Measurements from ENCODE around the gene SEL1L. TPM values are rescaled to one million over a fixed set of nuclear protein-coding genes. Genes with fewer than 3 reads are reported as not detected.
"Not testable (repeated sequence)": the region's sequence is repeated elsewhere in the genome, so short reads cannot be mapped to it uniquely, and the experiment has no call there.

Gene SEL1L
- total RNA-seq, 1 experiment from 2014 or later, result 12.0 TPM

DNA sequence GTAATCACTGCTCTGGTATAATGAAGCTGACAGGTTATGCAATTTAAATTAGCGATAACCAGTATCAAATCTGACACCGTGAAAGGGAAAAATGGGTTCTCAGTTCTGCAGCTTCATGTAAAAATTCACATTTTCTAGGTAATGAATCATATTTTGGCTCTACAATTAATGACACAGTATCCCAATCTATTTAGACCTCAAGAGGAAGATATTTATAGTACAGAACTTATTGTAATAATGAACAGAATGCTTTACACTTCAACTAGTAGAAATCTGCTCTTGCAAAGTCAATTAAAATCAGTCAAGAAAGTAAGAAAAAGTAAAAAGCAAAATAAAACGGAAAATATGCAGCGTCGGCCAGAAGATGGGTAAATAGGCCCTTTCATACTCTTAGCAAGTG lies 24.3 kb downstream of the SEL1L start:
- H3K9me3 ChIP-seq, result no peaks in the 10 kb centered on the region
- H3K27me3 ChIP-seq, result no peaks in the 10 kb centered on the region
- H3K4me3 ChIP-seq, result no peak overlapping the region
- no peak for DNase-seq
- no peaks in the 10 kb centered on the region for H3K36me3 ChIP-seq

DNA sequence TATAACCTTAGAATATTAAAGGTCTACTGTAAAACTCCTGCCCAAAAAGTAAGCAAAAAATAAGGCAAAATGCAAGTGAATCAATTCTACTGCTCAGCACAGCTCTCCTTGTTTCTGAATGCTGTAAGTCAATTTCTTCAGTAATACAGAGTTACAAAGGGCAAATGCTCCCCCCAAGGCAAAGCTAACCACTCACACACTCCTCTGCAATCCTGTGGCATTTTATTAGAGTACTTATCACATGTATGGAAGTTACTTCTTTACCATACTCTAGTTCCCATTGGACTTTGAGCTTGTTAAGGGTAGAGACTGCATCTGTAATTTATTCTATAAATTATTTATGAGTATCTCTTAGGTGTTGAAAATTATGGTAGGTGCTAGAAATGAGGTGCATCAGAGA lies 27.2 kb downstream of the SEL1L start:
- Histone ChIP-seq H3K36me3 (no peaks in the 10 kb centered on the region; the same call in 1 of the 2 replicates), H3K27me3 (no peaks in the 10 kb centered on the region), H3K4me3 (no peak overlapping the region), H3K9me3 (no peaks in the 10 kb centered on the region)
- no peak for DNase-seq

DNA sequence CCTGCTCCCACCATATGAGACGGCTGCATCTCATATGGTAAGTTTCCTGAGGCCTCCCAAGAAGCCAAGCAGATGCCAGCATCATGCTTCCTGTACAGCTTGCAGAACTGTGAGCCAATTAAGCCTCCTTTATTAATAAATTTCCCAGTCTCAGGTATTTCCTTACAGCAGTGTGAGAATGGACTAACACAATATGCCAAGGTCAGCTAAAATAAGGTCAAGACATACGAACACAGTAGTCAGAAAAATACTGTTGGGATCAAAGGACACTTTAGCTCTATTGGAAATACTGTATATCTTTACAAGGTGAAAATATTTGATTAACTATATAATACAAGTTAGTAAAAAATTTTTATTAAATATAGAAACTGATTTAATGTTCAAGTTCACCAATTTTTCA lies 28.8 kb downstream of the SEL1L start:
- DNase-seq, result no peak
- H3K9me3 ChIP-seq, result no peaks in the 10 kb centered on the region
- H3K4me3 ChIP-seq, result no peak overlapping the region
- H3K36me3 ChIP-seq, result no peaks in the 10 kb centered on the region; the same call in 1 of the 2 replicates
- H3K27me3 ChIP-seq, result no peaks in the 10 kb centered on the region

DNA sequence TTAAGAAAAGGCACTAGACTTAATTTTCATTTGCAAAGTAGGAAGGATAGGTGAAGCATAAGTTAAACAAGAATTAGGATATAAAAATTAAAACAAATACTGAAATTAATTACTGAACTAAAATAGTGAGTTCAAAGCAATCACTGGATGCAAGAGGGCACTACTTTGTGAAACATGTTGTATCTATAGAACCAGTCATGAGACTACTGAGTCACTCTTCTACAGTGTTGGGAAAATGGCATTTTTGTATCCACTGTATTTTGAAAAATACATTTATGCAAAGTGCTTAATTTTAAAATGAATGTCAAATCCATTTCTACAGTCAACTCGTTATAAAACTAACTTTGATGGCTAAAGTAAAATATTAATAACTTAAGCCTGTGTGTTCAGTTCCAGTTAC lies 47.9 kb downstream of the SEL1L start:
- no peaks in the 10 kb centered on the region for H3K9me3 ChIP-seq

DNA sequence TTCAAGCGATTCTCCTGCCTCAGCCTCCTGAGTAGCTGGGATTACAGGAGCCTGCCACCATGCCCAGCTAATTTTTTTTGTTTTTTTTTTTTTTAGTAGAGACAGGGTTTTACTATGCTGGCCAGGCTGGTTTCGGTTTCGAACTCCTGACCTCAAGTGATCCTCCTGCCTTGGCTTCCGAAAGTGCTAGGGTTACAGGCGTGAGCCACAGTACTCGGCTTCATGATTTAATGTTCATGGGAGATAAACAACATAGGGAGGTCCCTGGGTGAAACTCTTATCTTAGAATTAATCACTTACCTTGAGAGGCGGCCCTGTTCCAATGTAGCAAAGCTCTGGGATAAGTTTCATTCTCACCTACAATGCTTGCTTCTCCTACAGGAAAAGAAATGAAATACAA lies 48.3 kb downstream of the SEL1L start:
- DNase-seq, result no peak
- no peak overlapping the region for H3K4me3 ChIP-seq
- no peaks in the 10 kb centered on the region for H3K9me3 ChIP-seq
- no peaks in the 10 kb centered on the region; the same call in 1 of the 2 replicates for H3K36me3 ChIP-seq
- no peaks in the 10 kb centered on the region for H3K27me3 ChIP-seq

More for the DNA sequence above, 47.9 kb downstream of the SEL1L start:
- Histone ChIP-seq H3K4me3 (no peak overlapping the region), H3K27me3 (no peaks in the 10 kb centered on the region), H3K36me3 (no peaks in the 10 kb centered on the region; the same call in 1 of the 2 replicates)
- no peak for DNase-seq

DNA sequence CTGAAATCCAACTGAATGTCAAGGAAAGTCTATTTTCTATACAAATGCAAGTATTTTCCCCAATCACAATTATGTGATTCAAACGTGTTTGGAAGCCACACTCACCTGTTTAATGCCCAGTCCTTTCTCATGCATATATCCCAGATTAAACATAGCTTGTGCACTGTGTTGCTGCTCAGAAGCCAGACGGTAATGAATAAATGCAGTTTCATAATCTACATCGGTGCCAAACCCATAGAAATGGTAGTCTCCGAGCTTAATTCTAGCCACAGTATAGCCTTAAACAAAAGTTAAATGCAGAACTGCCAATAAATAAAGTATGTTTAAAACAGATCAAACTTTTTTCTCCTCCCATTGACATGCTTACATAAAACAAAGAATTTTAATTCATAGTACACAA lies 49.5 kb downstream of the SEL1L start:
- Histone ChIP-seq H3K9me3 (no peaks in the 10 kb centered on the region), H3K36me3 (no peaks in the 10 kb centered on the region; the same call in 1 of the 2 replicates), H3K4me3 (no peak overlapping the region), H3K27me3 (no peaks in the 10 kb centered on the region)
- DNase-seq, result no peak

DNA sequence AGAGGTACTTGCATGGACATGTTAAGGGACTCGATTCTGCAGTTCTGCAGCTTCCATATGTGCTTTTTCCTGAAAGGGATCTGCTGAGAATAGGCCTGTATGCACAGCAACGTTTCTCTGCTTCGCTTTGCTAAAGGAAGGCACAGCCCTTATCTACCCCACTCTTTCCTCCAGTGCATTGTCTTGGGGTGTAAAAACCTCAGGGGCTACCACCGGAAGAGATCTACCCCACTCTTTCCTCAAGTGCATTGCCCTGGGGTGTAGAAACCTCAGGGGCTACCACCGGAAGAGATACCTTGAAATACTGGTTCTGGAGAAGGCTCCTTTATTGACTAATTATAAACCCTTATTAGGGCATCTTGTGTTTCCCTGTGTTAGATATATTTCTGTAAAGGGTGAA lies 52.9 kb downstream of the SEL1L start:
- Histone ChIP-seq H3K4me3 (no peak overlapping the region), H3K27me3 (no peaks in the 10 kb centered on the region), H3K9me3 (no peaks in the 10 kb centered on the region), H3K36me3 (no peaks in the 10 kb centered on the region; the same call in 1 of the 2 replicates)
- DNase-seq, result no peak

DNA sequence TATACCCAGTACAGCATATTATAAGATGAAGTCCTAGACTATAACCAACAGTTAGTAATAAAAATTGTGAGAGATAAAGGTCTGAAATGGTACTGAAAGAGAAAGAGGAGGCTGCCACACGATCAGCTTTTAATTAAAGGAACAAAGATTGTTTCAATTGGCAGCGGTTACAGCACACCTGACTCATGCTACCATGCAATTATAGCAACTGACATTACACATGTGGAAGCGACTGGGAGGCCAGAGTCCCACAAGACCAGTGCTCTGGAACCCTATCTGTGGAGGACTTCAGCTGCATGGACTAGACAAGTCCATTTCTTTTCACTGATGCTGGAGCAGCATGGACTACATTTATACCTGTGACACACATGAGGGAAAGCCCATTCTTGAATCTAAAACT lies 55.2 kb downstream of the SEL1L start:
- Histone ChIP-seq H3K36me3 (no peaks in the 10 kb centered on the region), H3K27me3 (no peaks in the 10 kb centered on the region), H3K4me3 (no peak overlapping the region), H3K9me3 (no peaks in the 10 kb centered on the region)
- no peak for DNase-seq

DNA sequence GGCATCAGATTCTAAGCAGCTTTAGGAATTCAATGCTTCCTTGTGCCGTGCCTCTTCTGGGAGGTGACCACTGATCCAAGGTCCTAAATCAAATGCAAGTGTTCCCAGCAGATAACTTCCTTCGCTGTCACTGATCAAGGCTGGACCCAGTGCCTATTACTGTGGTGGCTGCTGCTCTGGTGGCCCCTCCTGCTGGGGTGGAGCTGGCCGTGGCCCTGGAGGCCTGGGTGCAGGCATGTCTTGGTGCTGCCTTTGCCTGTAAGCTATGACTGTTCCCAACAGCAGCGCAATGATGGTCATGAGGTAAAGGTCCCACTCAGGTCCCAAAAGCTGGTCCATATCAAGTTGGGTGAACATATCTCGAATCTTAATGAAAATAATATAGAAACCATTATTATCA lies 56.8 kb downstream of the SEL1L start:
- Histone ChIP-seq H3K9me3 (no peaks in the 10 kb centered on the region), H3K27me3 (no peaks in the 10 kb centered on the region), H3K4me3 (no peak overlapping the region), H3K36me3 (no peaks in the 10 kb centered on the region)
- DNase-seq, result no peak

DNA sequence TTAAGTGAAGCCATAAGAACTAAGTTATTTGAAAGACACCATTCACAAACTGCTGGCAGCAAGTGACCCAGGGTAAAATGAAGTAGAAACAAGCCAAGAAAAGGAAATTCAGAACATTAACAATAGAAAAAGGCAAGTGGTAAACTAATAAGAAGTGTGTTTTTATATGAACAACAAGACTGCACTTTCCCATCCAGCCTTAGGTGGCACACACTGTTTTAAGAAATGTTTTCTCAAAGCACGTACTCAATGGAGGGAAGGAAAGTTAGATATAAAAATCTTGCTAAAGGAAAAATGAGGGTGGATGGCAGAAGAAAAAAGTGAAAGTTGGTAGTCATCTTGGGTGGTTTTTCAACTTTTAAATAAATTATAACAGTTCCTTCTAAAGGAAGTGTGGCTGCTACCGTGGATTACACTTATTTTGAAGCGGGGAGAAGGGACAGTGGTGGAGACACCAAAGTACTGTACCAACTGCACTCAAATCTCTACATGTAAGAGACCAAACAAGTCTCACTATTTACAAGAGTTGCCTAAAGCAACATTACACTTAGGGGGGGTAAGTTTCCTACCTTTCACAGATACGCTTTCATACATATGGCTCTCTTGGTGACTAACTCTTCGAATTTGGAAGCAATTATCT lies 58.8 kb downstream of the SEL1L start:
- Histone ChIP-seq H3K9me3 (no peaks in the 10 kb centered on the region), H3K4me3 (no peak overlapping the region), H3K36me3 (no peaks in the 10 kb centered on the region), H3K27me3 (no peaks in the 10 kb centered on the region)
- no peak for DNase-seq

DNA sequence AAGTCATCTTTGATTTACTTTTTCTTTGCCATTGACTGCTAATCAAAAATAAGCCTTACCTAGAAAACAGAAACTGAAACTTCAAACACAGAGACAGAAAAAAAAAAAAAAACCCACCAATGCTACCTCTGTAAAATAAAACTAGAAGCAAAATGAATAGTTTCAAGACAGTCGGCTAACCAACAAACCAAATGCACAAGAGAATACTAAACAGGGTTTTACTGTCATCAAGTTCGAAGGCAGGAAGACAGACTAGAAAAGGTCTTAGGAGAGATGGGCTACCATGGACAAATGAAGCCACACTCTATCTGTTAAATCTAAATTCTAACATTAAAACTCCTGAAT lies 59.5 kb downstream of the SEL1L start:
- Histone ChIP-seq H3K27me3 (no peaks in the 10 kb centered on the region), H3K36me3 (no peaks in the 10 kb centered on the region), H3K4me3 (no peak overlapping the region), H3K9me3 (no peaks in the 10 kb centered on the region)
- DNase-seq, result no peak

DNA sequence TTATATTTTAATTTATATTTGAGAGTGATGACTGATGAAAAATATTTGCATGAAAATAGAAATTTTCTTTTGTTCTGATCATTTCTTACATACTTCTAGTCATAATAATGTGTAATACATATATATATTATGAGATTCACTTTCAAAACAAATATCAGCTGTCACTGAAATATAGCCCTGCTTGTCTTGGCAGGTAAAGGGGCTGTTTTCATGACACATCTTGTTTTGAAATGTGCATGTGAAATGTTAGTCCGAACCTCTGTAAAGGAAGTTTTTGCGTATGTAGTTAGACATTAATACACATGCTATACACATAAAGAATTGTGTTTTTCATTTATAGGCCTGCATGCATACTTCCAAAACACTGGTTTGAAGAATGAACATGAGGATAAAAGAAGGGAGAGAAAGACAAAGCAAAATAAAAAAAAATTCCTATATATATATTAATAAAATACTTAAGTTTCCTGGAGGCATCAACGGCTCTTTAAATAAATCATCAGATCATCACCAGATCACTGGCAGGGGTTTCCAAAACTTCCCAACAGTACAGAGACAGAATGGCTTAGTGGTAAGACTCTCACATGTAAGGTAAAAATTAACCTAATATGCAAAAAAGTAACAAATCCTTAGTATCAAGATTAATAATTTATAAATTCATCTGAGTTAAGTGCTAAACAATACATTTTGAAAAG lies 60.1 kb downstream of the SEL1L start:
- no peaks in the 10 kb centered on the region for H3K36me3 ChIP-seq
- DNase-seq, result no peak

DNA sequence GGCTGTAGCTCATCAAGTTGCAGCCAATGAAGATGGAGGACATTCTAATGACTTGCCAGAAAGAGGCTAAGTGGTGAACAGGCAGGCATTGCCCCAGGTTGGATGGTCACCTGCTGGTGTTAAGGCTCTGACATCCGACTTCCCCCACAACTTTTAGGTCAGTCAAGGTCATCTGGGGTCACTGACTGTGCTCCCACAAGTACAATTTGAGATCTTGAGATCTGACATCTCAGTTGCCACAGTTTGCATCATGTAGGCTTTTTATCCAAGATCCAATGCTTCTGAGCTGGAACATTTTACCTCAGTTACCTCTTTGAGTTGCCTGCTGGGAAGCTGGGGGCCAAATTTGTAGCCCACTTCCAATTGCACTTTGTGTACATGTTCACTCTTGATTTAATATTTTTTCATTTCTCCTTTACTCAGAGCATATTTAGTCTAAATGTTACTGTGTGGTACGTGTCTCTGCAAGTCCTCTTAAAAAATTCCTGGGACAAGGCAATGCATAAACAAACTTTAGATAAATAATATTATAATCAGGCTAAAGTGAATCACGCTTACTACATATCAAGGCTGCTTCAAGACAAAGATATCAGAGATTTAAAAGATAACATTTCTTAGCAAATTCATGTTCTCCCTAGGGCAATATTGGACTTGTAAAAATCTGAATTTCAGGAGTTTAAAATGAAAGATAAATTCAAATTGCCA lies 61.4 kb downstream of the SEL1L start:
- no peaks in the 10 kb centered on the region for H3K27me3 ChIP-seq
- H3K4me3 ChIP-seq, result no peak overlapping the region
- no peaks in the 10 kb centered on the region for H3K36me3 ChIP-seq
- no peaks in the 10 kb centered on the region for H3K9me3 ChIP-seq
- DNase-seq, result no peak

More for the DNA sequence above, 60.1 kb downstream of the SEL1L start:
- Histone ChIP-seq H3K4me3 (no peak overlapping the region), H3K27me3 (no peaks in the 10 kb centered on the region), H3K9me3 (no peaks in the 10 kb centered on the region)

DNA sequence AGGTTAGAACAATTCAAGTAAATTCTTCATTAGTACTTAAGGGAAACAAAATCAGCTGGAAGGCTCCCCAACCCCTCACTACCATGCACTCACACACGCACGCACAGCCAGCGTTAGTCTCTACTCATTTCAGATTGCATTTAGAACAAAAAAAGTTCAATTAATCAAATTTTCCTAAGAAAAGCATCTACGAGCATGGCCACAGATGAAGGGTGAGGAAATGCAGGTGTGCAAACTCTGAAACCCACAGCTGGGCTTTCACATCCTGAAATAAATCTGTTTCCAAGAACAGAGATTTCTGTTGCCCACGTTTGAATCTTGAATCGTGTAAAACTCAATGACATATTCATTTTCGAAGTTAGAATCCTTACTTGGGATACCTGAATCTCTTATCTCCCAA lies 62.6 kb downstream of the SEL1L start:
- no peak for DNase-seq
- H3K9me3 ChIP-seq, result no peaks in the 10 kb centered on the region
- no peaks in the 10 kb centered on the region for H3K27me3 ChIP-seq
- H3K4me3 ChIP-seq, result no peak overlapping the region
- no peaks in the 10 kb centered on the region for H3K36me3 ChIP-seq

DNA sequence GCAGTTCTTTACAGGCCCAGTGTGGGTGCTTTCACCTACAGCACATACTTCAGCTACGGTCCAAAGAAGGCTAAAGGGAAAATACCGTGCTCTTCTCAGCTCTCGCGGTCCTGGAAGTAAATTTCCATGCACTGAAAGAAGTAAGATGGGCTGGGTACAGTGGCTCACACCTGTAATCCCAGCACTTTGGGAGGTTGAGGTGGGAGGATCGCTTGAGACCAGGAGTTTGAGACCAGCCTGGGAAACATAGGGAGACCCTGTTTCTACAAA lies 63.2 kb downstream of the SEL1L start:
- not testable (repeated sequence) for H3K9me3 ChIP-seq, H3K27me3 ChIP-seq, H3K4me3 ChIP-seq, H3K36me3 ChIP-seq, DNase-seq

DNA sequence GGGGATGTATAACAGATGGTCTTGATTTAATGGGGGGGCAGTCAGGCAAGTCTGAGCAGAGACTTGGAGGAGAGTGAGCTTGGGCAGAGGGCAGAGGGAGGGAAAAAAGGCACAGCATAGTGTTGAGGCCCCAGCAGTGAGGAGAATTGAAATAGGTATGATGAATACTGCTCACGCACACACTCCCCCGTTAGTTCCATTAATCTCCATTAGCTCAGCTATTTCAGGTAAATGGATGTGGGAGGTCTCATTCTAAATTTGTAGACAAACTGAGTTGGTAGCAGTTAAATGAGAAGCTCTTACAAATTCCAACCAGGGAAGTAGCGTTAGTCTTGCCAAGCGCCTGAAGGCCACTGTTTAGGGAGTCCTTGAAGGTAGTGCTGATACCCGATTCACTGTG lies 66.8 kb downstream of the SEL1L start:
- no peak for DNase-seq
- Histone ChIP-seq H3K36me3 (no peaks in the 10 kb centered on the region), H3K27me3 (no peaks in the 10 kb centered on the region)

DNA sequence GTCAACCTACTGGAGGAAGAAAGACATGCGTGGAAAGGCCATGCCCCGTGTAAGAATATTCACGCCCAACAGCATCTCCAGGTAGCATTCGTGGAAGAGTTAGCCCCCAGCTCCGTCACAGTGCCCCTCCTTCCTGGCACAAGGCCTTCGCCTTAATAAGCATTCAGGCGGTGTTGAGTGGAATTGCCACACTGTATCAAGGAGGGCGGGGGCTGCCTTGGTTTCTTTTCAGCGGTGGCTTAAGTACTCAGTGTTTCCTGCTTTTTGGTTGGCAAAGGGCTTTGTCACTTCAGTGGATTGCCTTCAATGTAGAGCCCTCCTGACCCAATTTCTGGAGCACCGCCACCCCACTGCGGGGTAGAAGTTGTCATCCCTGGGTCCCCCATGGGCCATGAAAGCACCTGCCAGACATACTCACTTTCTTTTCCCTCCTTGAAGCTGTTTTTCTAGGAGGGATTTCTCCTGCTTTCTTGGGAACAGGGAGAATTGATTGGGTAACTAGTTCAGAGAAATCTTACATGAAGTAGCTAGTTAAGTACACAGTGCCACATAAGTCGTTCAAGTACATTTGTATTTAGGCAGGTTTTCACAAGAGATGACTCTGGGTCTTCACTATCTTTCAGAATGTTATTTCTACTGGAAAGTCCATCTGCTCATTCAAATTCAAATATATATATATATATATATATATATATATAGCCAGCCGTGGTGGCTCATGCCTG lies 68.0 kb downstream of the SEL1L start:
- DNase-seq, result no peak
- H3K9me3 ChIP-seq, result no peaks in the 10 kb centered on the region
- H3K36me3 ChIP-seq, result no peaks in the 10 kb centered on the region
- H3K4me3 ChIP-seq, result no peak overlapping the region
- no peaks in the 10 kb centered on the region for H3K27me3 ChIP-seq

More for the DNA sequence above, 66.8 kb downstream of the SEL1L start:
- H3K4me3 ChIP-seq, result no peak overlapping the region
- no peaks in the 10 kb centered on the region for H3K9me3 ChIP-seq
